DMS79 (cell line): ENCODE data around the gene C15orf61.
A peak's percentile ranks its signal among the peaks of the same experiment; 100 is the strongest.

Source experiments
- DNase-seq: peaks from one replicate; lab custom pipeline; 2025; lab: John Stamatoyannopoulos, UW

The C15orf61 gene

DNA sequence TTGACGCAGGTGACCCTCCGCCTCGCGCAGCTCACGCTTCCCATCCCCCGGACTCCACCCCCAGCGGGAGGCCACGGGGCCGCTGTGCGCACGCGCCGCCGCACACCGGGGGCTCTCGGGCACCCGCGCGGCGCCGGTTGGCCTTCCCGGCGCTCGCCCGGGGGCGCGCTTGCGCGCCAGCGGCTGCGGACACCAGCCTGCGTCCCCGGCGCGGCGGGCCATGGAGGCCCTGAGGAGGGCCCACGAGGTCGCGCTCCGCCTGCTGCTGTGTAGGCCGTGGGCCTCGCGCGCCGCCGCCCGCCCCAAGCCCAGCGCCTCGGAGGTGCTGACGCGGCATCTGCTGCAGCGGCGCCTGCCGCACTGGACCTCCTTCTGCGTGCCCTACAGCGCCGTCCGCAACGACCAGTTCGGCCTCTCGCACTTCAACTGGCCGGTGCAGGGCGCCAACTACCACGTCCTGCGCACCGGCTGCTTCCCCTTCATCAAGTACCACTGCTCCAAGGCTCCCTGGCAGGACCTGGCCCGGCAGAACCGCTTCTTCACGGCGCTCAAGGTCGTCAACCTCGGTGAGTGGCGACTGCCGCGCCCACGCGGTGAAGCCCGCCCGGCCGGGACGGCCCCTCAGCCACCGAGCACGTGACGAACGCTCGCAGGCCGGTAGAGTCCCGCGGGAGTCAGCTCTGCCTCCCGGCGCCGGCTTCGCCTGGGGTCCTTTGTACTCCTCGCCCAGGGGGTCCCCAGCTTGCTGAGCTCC, at the start of gene C15orf61:
TSS of gene C15orf61 (plus strand) at position 103 of the 754 bp plus-strand sequence. CDS start at position 221, 118 bp downstream.
- peak; percentile 48 for DNase-seq

DNA sequence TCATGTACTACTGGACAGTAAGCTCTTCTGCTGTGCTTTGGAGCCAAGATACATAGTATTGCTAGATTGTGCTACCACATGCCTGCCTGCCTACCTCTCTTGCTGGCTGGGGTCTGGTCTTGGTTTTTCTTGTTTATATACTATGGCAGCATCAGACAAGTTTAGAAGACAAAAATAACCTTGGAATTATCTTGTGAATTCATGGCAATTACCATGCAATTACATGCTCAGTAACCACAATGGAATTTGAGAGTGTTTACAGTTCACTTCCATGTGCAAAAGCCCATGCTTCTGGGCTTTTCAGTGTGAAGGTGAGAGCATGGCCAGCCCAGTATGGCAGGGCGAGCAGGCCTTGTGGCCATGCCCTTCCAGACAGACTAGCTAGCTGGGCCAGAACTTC, 48.0 kb upstream of the C15orf61 start:
- no peak for DNase-seq

DNA sequence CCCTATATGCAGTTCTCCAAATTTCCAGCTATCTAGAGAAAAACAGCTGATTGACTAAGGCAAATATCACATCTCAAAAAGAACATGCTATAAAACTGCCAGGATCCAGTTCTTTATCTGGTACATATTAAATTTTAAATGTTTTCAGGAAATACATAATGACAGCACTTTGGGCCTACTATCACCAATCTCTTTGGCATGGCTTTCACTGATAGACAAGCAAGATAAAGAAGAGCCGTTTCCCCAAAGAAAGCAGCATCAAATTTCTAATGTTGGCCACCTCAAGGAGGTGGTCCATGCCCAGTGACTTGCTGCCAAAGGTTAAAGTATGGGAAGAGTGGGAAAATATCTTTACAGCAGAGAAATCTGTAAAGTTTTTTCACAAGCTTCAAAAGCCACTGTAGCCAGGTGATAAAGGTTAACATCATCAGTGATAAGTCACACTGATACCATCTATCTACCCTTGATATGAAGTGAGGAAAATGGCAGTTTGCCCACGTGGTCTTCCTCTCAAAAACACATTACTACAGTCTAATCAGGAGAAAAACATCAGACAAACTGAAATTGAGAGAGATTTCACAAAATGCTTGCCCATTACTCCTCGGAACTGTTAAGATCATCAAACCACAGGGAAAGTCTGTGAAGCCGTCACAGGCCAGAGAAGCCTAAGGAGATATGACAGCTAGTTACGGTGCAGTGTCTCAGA, 46.4 kb upstream of the C15orf61 start:
- no peak for DNase-seq

DNA sequence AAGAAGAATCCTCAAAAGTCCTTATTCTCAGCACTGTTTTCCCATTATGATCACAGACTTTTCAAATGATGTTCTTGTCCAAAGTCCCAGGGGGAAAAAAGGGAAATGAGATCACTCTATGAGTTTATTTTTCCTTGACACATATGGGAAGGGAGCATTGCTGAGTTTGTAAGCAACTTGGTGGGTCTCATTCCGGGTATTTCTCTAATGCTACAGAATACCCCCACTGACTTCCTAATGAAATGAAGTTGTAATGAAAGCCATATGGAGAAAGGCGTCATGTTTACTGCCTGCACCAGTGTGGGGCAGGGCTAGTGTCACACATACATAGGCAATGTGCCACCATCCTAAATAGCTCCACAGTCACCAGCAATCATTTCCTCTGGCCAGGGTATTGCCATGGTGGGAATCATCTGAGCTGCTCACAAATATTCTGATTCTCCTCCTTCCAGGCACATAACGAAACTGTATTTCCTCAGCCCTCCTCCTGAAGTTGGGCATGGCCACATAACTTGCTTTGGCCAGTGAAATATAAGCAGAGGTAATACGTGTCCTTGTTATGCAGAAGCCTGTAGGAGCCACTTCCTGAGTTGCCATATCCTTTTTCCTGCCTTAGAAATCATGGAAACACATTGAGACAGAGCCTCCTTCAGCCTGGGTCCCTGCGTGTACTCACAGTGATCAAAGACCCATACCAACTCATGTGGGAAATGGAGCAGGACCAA, 41.0 kb upstream of the C15orf61 start:
- no peak for DNase-seq

DNA sequence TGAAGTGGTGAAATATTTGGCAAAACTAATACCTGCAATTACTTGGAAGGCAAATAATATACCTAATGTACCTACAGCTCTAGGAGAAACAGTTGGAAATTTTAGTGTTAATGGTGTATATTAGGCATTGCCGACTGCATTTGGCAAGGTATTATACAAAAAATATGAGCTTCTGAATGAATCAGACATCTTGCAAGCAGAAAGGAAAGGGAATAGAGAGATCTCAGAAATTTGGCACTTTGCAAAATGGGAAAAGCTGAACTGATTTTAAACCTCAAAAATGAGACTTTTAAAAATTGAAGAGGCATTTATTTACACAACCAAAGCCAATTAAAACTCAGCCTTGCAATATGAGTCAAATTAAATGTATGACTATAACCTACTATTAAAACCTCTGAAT, 40.2 kb upstream of the C15orf61 start:
- no peak for DNase-seq

DNA sequence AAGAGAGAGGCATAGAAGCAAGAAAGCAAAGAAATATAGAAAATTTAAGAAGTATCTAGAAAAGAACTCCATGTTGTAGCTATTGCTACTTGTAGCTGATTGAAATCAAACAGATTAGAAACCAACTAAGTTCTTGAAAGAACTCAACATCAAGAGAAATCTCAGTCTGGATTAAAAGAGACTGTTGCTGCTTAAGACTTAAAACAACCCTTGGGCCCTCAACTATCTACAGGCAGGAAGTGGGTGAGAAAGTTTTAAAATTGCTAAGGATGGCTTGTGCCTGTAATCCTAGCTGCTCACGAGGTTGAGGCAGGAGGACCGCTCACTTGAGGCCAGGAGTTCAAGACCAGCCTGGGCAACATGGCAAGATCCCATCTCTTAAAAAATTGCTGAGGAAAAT, 39.3 kb upstream of the C15orf61 start:
- no peak for DNase-seq

DNA sequence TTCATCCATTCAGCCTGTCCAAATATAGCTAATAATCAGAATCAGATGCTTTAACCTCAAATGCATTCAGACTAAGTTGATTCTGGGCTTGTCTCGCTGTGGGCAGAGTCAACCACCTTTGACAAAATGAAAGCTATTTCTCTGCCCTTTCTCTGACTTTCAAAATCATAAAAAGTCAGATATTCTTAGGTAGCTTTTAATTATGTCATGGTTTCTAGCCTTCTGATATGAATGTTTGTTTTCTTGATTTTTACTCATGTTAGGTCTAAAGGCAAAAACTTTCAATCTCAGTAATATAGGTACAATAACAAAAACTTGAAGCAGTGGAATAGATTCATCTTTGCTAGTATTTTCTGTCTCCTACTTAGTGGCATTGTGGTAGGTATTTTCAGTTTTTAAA, 25.3 kb upstream of the C15orf61 start:
- no peak for DNase-seq

DNA sequence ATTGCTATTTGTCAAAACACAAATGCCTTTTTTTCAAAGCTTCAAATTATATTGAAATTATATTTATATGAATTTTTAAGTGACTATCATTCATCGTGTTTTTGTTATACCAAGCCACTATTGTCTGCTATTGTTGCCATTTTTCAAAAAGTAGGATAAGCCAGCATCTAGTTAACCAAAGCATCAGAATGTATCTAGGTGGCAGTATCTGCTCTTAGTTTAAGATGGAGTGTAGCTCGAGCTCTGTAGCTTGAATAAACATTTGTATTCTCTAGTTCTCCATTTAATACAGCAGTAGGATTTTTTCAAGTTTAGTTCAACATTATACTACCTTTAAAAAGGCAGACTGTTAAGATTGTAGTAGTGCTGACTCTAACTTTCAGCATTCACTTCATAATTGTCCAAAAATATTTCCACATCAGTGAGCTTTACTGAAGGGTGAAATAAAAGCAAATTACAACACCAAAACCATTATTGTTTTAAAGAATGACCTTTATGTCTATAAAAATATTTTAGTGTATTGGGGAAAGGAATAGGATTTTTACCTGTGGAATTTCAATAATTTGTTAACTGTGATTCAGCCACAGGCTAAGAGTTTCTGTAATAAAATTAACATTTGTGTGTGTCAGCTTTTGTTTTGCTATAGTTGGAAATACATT, 19.6 kb upstream of the C15orf61 start:
- DNase-seq, result no peak

DNA sequence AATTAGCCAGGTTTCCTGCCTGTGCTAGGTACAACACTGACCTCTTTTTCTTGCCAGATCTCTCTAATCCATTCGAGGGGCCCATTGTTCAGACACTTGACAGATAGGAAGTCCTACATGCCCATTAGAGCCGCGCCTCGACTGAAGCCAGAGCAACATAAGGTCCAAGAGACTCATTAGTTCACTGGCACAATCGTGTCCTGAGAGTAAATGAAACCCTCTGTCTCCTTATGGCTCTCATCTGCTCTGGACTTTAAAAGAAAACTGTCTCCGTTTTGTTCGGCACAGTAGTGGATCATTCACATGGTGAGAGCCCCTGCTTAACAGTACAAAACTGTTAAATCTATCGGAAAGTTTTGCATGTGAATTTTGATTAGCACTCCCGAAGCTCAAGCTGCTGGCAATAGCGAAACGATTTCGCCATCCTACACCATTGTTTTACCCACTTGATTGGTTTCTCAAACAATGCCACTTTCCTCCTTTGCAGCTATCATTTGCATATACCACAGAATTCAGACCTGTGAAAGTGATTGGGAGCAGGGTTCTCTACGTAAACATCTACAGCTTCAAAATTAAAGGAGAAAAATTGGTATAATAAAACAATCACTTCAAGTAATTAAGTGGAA, 19.0 kb upstream of the C15orf61 start:
- no peak for DNase-seq

DNA sequence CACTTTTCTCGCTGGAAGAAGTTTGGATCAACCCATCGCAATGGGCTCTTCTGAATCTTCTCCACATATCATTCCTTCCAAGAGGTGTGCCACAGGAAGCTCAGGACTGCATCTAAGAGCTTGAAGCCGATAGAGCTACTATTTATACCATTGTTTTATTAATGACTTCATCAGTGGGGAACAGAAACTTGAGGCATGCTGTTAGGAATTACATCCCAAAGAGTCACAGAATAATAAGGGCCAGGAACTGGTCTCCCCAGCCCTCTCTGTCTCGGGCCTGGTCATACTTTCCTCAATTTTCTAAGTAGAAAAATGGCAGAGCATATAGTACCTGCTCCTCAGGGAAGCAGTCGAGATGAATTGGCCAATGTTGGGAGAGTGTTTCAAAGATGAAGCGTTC, 16.9 kb upstream of the C15orf61 start:
- no peak for DNase-seq

DNA sequence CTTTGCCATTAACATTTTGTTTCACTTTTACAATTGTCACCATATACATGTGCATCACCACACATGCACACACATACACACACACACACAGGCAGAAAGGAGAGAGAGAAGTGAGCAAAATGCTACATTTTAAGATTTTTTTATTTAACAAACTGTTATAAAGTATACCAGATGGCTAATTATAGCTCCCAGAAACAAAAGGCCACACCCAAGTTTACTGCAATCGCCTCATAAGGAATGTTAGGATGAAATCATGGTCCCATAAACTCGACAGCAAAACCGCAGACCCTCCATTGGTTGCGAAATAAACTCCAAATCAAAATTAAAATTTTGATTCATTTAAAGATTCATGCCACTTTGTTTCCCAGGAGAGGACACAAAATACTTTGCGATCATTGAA, 16.1 kb upstream of the C15orf61 start:
- no peak for DNase-seq

DNA sequence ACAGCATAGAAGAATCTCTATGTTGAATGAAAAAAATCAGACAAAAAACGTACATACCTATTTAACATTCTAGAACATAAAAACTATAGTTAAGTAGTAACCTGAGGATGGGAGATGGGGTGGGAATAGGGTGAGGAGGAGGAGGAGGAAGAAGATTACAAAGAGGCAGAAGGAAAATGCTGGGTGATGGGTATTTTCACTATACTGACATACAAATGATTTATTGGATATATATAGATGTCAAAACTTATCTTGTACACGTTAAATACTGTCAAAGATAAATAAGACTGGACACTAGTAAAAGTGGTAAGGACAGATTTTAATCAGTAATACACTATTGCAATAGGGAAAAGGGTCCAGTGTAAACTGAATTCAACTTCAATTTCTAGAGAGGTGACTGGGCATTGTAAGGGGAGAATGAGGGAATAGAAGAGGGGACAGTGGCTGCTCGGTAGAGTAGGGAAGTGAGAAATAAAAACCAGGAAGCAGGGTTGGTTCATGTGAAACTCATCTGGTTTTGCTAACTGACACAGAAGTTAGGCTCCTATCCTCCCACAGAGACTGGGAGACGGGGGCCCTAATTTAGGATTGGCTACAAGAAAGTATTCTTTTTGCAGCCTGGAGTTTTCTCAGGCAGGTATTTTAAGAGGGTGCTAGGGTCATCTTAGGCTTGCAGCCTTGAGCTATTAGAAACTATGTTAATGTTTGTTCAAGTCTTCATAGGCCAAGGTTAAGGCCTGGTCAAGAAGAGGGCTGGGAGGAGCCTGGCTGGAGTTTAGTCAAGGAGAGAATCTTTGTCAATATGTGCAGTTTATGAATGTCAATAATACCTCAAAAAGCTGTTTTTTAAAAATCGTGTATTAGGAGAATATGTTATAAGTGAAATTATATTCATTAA, 15.0 kb upstream of the C15orf61 start:
- DNase-seq, result no peak

DNA sequence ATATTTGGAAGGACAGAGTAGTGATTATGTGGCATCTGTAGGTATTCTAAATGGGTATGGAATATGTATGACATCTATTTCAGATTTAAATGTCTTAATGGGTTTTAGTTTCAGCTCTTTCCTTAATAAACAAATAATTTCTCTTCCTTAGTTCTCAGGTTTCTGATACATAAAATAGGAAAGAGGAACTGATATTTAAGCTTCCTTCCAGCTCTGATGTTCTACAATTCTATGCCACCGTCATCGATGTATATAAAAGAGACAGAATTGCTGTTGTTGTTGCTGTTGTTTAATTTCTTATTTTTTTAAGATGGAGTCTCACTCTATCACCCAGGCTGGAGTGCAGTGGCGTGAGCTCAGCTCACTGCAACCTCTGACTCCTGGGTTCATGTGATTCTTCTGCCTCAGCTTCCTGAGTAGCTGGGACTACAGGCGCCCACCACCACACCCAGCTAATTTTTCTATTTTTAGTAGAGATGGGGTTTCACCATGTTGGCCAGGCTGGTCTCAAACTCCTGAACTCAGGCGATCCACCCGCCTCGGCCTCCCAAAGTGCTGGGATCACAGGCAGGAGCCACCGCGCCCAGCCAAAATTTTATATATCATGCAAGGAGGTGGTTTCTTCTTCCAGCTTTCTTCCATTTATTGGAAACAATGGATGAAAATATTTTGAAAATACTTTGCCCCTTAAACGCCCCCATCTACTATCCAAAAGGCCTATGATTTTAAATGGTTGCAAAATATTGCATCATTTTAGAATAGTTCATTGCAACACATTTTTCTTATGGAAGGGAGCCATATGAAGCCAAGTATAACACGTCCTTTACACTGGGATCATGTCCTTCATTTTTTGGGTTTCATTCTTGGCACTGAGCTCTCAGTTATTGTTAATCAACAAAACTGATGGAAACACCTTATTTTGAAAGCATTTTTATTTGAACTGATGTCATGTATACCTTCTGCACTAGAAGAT, 13.9 kb upstream of the C15orf61 start:
- no peak for DNase-seq

DNA sequence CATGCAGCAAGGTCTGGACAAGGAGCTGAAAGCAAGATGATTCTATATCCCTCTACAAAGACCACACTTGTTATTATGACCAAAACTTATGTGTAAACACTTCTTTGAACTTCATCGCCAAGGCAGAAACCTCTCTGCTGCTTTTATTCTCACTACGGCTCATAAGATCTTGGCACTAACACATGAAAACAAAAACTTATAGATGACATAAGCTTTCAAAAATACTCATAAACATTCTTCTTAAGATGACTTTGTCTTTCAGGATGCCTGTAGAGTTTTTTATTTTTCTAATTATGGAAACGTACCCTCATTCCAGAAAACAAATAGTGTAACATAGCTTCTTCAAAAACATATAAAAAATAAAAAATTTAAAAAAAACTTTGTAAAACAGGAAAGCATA, 12.5 kb upstream of the C15orf61 start:
- DNase-seq, result no peak

DNA sequence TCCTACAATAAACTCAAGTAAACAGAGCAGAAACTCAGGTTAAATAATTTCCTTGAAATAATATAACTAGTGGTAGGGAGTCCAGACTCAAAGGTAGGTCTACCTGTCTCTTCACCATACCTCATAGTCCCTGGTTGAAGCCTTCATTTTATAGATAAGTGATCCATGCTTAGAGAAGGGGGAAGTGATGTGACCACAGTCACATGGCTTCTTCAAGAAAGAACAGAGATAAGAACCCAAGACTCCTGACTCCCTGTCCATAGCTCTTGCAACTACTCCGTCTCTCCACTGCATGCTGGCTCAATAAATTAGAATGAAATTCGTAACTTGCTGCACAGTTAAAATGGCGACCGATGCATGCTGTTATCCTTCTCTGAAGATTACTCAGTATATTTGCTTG, 11.0 kb upstream of the C15orf61 start:
- DNase-seq, result no peak

DNA sequence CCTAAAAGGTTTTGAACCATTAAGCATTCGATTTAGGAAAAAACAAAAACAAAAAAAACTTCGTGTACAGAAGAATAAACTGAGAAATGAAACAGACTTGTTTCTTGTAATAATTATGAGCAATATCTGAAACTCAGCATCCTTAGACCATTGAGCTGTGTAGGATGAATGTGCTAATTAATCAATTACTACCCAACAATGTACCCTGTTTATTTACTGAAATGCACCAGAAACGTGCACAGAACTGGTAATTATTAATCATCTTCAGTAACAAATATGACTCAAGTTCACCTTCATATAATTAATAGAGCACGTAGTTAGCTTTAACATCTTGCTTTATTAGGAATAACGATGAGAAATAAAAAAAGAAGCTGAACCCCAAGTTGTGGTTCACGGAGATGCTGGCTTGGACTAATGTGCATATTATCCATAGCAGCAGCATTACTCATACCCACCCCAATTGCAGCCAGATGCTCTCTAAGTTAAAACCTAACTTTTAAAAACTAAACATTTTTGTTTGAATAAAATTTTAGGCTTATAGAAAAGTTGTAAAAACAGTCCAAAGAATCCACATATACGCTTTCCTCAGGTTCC, 10.2 kb upstream of the C15orf61 start:
- no peak for DNase-seq

DNA sequence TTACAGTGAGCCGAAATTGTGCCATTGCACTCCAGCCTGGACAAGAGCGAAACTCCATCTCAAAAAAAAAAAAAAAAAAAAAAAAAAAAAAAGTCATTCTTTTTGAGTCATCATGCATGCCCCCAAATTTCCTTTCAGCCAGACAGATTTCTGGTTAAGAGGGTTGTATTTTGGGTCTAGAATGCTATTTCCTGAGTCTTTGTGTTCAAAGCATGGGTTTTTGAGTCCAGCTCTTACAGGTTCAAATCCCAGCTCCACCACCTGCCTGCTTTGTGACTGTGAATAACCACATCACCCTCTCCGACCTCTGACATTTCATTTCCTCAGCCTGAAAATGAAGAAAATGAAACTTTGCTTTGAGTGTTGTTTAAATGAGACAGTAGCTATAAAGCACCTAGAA, 9.3 kb upstream of the C15orf61 start:
- DNase-seq, result no peak

DNA sequence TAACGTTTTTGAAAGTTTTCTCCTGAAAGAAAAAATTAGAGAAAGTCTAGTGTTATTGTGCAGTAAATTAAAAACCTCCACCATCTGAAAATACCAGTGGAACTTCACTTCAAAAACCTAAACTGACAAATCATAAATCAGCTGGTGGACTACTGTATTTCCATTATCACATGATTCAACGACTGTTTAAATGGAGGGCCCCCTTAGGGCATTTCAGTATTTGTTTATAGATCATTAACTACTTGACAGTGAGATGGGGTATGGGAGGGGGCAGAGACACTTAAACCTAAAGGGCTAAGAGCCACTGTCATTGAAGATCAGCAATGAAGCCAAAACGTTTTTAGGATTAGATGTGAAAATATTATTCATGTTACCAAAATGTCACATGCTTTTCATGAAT, 8.8 kb upstream of the C15orf61 start:
- peak; percentile 4 for DNase-seq

DNA sequence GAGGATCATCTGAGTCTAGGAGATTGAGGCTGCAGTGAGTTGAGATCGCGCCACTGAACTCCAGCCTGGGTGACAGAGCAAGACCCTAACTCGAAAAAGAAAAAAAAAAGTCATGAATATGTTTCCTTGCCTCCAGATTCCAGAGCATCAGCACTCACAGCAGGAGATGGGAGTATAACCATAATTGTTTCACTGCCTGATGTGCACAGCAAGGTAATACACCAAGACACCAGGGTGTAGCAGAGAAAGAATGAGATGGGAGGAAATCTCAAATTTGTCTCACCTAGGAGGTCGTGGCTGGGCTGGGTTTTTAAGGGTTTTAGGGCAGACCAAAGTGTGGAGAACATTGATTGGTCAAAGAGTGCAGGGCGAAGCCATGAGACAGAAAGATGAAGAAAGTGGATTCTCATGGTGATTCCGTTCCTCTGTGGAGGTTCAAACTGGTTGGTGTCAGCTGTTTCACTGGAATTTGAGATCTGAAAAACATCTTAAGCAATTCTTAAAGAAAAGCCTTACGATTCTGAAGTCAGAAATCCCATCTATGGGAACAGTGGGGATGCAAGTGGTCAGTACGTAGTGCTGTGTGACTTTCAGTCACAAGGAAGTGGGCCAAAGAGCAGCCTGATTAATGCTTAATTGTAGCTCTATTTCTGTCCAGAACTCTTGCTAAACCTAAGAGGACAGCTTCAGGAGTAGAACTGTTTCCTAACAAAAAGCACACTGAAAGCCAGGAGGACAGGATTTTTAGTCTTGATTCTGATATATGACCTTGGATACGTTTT, 7.8 kb upstream of the C15orf61 start:
- no peak for DNase-seq
